ENCODE measurements around the gene TBC1D8.

TBC1D8 gene

DNA sequence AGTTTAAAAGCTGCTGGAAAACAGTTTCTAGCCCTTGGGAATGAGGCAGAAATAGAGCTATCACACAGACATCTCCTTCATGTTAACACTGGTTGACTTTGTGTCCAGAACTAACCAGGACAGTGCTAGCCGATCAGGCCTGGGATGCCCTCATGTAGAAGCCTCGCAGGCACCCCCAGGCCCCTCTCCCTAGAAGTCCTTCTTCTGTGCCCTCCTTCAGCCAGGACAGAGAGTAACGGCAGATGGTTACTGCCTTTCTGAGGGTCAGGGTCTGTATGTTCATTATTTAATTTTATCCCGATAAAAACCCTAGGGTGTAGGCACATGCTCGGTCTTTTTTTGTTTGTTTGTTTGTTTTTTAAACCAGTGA lies 159.8 kb downstream of the TBC1D8 start:
- DNase-seq: no peak

DNA sequence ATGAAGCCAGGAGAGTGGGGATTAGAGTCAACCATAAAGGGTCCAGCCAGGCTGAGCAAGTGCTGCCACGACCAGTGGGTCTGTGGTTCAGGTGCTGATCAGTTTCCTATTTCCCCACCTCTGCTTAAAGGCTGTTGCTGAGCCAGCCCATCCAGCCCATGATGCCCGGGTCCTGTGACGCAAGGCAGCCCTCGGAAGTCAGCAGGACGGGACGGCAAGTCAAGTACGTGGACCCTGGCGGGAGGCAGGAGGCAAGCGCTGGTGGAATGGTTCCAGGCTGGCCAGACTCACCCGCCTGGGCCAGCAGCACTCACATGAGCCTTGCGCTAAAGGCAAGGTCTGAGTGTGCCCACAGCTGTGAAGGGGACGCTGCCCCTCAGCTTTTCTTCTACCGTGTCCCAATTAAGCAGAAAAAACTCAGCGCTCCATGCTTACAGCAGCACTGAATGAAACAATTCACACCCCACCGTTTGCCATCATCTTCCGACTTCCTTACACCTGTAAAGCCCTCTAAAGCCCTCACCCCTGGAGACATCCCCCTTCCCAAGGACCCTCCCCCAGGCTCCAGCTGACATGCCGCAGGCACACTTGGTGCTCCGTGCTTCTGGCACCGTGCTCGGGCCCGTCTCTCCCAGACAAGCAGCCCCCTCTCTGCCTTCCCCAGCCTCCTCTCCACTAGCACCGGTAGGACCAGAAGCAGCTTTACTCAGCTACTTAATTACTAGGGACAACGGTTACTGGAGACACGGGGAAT lies 160.4 kb downstream of the TBC1D8 start:
- no peak for DNase-seq

DNA sequence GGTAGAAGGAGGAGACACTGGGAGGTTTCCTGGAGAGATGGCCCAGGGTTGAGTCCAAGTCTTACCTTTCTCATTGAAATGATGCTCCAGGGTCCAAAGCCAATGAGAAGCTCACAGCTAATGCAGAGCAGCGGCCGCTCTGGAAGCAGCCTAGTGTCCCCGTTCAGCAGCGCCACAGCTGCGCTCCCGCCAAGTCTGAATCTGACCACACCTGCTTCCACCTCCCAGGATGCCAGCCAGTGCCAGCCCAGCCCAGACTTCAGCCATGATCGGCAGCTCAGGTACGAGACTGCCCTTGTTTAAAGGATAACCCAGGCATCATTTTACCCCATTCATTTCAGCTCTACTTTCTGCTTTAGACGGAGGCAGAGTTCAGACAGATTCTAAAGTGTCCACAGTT lies 161.0 kb downstream of the TBC1D8 start:
- DNase-seq: no peak

DNA sequence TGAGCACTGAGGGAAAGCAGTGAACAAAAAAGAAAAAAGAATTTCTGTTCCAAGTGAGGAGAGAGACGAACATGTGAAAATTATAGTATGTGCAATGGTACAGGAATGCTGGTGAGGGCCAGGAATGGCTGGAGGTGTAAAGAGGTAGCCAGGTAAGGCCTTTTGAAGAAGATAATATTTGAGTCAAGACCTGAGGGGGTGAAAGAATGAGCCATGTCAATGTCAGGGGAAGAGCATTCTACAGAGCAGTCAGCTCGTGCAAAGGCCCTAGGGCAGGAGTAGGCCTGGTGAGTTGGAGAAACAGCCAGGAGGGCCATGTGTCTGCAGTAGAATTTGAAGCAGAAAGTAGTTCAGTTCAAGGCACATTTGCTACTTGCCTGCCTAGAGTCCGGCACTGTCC lies 161.5 kb downstream of the TBC1D8 start:
- DNase-seq: no peak

DNA sequence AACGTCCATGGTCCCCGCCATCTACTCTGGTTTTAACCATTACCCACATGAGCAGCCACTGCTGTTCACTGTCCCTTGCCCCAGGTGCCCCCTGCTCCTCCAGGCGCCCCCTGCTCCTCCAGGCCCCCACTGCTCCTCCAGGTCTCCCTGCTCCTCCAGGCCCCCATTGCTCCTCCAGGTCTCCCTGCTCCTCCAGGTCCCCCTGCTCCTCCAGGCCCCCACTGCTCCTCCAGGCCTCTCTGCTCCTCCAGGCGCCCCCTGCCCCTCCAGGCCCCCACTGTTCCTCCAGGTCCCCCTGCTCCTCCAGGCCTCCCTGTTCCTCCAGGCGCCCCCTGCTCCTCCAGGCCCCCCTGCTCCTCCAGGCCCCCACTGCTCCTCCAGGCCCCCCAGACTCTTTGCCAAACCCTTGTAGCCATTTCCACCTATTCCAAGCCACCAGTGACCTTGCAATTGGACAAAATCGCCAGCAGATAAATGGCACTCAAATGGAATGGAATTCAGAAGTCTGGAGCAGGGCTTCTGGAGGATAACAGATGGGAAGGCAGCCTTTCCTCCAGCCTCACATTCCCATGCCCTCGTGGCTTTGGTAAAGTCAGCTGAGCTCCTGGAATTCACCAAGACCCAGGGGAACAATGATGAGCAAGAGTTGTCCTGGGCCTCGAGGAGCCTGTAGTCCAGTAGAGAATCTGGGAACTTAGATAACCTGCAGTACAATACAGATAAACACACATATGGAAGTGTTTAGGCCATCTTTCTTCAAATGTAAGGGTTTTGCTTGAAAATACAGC lies 162.4 kb downstream of the TBC1D8 start:
- no peak for DNase-seq

DNA sequence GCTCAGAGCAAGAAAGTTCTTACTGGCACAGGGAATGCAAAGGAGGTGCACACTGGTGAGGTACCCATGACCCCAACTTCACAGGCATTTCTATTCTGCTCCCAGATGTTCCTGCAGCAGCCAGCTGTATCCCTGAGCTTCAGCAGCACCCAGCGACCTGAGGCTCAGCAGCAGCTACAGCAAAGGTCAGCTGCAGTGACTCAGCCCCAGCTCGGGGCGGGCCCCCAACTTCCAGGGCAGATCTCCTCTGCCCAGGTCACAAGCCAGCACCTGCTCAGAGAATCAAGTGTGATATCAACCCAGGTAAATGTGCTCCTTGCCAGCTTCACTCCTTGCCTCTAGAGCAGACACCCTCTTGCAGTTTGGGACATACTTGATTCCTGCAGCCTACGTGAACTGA lies 163.2 kb downstream of the TBC1D8 start:
- DNase-seq: no peak

DNA sequence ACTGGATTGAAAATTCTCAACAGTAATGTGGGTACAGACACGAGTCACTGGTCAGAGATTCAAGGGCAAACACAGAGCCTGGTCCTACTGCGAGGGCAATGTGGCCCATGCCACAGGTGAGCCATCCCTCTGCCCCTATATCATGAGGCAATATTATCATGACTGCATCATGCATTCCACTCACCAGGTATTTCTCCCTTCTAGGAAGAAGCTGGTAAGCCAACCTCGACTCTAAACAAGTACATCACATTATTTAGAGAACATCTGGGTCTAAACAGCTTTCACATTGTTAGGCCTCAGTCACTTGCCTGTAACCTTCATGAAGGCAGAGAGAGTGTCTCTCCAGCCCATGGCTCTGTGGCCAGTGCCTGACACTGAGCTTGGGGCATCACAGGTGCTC lies 163.6 kb downstream of the TBC1D8 start:
- no peak for DNase-seq

DNA sequence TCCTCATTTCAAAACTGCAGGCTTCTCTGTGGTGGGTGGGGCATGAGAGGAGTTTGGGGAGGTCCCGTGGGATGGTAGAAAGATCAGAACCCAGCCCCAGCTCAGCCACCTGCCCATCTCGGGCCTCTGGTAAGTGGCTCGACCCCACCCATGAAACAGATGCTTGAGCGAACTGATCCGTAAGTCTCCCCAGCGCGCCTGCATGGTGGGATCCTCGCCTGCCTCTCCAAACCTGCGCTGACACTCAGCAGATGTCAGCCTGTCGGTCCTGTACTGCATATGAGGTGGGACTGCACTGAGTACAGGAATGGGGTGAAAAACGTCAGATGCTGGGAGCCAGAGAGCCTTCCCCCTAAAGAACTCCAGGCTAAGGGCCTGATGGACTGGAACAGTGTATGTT lies 165.0 kb downstream of the TBC1D8 start:
- no peak for DNase-seq

DNA sequence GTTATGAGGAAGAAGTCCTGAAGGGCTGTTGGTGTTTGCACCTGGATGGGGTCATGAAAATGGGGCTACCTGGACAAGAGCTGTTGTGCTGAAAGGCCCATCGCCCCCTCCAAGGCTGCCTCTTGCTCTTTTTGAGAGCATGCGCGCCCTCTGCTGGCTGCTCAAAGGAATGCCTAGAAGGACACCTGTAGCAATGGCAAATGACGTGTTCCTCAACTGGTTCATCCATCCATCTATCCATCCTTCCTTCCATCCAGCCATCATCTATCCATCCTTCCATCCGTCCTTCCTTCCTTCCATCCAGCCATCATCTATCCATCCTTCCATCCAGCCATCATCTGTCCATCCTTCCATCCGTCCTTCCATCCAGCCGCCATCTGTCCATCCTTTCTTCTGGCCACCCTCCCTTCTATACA lies 166.3 kb downstream of the TBC1D8 start:
- DNase-seq: peak; percentile 72

DNA sequence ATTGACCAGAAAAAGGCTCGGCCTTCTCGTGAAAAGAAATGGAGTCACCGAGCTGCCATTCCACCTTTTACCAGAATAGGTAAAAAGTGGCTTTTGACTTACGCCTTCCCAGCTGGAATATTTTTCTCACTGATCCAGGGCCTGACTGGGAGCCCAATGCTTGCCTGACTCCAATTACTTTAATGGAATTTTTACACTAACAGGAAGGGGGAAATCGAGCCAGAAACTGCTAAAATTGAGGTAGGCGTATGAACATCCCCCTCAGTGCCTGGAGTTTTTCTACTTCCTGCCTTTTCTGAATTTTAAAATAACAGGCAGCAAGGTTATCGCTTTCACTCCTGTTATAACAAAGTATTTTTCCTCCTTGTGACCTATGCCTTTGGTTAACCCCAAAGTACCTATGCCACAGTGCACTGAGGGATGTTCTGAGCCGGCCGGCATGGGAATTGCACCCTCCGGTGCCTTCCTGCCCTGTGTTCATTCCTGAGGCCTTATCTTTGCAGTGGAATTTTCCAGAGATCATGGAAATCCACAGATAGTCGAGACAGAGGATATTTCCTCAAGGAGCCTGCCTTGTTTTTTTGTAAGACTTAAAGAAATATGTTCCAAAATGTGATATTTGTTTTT lies 167.4 kb downstream of the TBC1D8 start:
- no peak for DNase-seq

DNA sequence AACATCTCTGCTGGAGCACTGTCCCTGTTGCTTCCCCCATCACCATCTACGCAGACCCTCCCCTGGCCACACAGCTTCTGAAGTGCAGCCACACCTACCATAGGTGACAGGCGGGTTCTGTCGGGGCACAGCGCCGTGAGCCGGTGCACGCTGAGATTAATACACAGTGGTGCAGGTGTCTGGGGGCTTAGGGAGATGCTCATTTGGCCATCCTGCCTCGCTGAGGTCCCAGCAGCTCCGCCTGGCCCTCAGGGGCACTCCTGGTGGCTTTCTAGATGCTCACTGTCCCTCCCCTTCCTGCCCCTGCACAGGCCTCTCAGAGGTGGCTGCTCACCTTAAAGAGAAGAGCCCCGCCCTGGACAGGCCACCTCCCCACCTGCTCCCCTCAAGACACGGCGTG lies 168.0 kb downstream of the TBC1D8 start:
- DNase-seq: no peak

DNA sequence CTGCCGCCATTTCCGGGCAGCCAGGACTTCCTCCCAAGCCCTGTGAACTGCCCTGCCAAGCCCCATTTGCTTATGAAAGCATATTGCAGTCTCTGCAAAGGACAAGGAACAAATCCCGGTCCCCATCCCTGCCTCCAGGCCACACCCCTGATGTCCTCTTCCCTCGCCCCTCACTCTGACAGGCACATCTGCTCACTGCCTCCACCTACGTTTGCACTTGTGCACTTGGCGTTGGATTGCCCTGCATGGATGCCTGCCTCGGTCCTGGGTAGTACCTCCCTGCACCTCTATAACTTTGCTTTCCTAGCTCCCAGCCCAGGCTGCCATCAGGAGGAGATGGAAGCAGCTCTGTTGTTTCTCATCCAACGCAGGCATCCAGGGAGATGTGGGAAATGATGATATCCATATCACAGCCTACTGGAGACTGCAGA lies 168.7 kb downstream of the TBC1D8 start:
- DNase-seq: no peak

DNA sequence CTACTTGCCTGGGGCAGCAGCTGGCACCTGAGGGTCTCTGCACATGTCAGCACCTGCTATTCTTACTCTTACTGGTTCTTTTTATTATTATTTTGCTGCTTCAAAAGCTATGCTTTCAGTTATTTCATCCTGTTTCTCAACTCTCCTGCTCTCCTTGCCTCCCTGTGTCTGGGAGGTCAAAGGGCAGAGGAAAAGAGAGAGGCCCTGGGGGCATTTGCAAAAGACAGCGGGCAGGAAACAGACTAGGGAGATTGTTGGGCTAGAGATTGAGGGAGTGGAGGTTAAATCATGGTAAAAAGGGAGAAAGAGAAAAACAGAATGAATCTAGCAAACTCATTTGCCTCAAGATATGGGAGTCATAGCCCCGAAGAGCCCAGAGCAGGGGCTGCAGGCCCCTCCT lies 170.2 kb downstream of the TBC1D8 start:
- DNase-seq: no peak

DNA sequence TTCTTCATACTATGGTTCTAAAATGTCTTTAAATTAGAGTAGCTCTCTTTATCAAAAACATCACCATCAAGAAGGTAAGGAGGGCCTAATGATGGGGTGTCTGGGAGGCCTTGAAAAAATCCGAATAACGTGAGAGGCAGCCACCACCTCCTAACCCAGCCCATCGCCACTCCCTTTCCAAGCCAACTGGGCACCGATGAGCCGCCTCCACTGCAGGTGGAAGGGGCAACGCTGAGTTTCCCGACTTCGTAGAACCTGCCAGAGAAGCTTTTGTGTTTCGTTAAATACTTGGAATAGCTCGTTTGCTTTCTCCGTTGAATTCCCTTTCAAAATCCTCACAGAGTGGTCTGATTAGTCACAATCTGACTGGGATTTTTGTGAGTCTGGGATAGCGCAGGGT lies 171.1 kb downstream of the TBC1D8 start:
- DNase-seq: no peak

DNA sequence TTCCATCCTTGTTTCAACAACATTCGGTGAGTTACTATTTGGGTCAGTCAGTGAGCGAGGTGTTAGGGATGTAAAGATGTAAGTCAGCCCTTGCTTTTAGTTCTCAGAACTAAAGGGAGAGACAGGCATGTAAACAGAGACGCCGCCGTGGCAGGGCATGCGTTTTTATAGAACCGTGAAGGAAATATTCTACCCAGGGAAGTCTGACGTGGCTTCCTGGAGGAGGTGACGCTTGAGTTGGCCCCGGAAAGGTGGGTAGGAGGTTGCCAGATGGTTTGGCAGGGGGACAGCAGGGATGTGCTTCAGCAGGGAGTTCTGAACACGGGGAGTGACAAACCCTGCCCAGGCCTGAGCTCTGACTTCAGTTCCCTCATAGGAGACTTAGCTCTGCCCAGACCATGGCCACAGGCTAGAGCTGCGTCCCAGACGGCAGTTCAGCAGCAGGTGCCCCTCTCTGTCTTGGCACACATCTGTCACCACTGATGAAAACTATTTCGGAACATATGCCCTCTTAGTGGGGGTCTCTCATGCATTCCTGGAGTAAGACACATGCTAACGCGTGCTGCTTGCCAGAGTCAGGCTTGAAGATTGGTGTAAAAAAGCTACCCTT lies 172.5 kb downstream of the TBC1D8 start:
- DNase-seq: no peak

DNA sequence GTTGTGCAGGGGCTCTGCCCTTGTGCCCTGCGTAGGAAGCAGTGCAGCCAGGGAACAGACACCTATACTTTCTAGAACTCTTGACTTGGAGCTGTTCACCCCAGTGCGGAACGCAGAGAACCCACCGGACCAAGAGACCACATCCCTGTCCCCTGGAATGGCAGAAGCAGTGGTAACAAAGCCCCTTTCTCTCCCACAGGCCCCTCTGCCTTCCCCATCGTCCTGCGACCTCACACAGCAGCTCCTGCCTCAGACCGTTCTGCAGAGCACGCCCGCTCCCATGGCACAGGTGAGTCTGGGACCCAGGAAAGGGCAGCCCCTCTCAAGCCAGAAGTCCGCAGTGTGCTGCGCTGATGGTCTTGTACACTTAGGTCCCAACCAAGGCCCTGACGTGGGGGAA lies 173.7 kb downstream of the TBC1D8 start:
- no peak for DNase-seq

DNA sequence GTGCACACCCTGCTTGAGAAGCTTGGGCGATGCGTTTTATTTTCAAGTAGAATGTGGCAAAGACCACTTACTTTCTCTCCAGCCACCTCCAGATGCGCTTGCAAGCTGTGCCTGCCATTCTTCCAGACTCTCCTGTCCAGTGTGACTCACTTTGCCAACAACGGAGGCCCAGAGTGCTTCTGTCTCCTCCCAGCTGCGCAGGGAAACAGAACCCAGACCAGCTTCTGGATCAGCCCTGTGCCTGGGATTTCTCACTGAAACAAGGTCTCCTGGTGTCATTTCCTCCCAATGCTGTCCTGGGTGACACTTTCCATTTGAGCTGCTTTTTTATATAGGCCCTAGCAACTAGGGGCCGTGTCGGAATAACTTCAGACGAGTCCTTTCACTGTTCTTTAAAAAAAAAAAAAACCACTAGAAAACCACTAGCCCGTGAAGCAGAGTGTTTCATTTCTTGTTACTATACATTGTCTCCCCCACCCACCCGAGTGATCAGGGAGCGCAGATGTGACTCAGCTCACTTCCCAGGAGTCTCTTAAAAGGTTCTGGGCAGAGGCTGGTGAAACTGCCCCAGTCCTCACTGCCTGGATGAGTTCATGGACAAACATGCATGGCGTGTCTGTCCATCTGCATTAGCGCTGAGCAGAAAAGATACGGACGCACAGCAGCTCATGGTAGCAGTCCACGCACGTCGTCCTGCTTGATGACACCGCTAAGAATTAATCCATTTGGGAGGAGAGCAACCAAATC lies 174.4 kb downstream of the TBC1D8 start:
- no peak for DNase-seq

DNA sequence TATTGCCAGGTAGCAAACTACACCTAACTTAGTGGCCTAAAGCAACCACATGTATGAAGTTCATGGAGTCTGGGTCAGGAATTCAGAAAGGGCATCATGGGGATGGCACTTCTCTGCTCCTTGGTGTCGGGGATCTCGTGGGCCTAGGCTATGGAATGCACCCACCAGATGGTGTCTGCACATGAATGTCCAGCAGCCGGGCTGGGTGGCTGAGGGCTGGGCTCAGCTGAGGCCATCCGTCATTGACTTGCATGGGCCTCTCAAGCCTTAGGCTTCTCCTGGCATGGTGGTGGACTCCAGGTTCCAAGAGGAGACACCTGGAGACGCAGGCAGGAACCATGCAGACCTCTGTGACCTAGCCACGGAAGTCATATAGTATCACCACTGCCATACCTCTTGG lies 175.1 kb downstream of the TBC1D8 start:
- DNase-seq: no peak

DNA sequence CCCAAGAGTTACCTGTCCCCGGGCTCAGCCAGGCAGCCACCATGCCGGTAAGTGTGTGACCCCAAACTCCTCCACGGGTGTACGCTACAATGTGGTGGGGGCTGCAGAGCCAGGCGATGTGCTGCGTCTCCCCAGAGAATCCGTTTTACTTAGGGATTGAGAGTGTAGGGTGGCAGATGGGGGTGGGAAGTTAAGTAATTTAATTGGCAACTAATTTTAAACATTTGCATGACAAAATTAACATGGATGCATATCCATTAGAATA lies 175.7 kb downstream of the TBC1D8 start:
- no peak for DNase-seq

DNA sequence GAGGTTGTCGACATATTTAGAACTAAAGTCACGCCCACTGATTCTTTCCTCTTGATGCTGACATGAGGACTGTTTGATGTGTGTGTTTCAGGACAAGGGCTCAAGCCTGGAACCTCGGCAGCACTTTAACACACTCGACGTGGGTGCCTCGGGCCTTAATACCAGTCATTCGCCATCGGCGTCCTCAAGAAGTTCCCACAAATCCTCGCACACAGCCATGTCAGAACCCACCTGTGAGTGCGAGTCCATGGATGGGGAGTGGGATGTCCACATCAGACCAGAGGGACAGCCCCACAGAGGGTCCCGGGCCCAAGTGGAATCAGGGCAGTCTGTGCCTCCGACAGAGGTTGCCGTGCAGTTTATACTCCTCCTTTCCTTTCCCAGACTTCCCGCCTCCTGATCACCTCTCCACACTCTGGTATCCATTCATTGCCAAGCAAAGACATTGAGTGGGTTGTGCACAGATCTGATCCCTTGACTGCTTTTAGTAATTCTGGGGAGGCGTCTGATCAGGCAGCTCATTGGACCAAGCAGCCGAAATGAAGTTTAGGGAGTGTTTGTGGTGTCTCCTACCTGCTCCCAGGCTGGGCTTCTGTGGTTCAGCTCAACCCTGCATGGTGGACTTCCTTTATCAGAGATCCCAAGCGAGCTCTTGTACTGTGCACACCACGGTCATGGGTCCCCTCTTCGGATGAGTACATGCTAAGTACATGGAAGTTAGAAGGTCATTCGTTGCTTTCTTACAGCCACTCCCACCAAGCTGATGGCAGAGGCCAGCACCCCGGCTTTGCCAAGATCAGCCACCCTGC lies 176.3 kb downstream of the TBC1D8 start:
- no peak for DNase-seq

DNA sequence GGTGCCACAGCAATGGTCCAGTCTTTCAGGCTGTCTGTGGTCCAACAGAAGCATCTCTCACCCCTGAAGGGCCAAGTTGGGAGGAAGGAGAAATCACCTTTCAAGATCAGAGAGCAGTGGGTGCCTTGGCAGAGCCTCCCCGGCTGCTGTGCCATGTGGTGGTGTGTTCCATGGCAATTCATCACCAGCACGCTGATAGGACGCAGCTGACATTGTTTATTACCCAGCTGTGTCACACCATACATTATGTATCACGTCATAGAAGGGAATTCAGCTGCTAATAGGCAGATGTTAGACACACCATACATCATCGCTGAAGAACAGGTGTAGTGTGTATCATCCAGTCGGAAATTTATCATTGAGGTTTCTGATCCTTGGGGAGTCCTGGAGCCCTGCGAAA lies 178.7 kb downstream of the TBC1D8 start:
- no peak for DNase-seq

DNA sequence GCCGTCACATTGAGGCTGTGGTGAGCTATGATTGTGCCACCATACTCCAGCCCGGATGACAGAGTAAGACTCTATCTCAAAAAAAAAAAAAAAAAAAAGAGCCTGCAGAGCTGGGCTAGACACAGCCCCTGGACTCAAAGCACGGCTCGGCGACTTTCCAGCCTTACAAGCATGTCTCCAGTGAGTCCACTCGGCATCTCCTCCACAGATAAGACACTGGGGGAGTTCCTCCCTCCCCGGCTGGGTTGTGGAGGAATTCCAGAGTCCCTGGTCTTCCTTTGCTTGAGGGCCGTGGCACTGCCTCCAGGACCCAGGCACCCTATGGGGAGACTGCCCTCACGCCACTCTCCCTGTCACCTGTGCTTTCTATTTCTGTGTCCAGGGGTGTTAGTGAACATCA lies 180.0 kb downstream of the TBC1D8 start:
- no peak for DNase-seq
